Fibroblast of peridontal ligament (primary cell): ENCODE data around the gene ETV2.
A peak's percentile ranks its signal among the peaks of the same experiment; 100 is the strongest.
"Not testable (repeated sequence)": the region's sequence is repeated elsewhere in the genome, so short reads cannot be mapped to it uniquely, and the experiment has no call there.

Source experiments
- DNase-seq: peaks from one replicate; pipeline ENCODE4 v3.0.0-alpha.2; 2010; ENCODE audit errors: extremely low read depth

ETV2 gene

GRCh38 chr19:35628565-35629331 is 12.8 kb upstream of the ETV2 start, which contains the start of gene RBM42:
TSS of gene RBM42 (plus strand) at chr19:35629036. CDS start at chr19:35629154, 118 bp downstream.
- peak; percentile 99 for DNase-seq

- no peak for DNase-seq
Measured at GRCh38 chr19:35629332-35629633, 12.3 kb upstream of the ETV2 start.

GRCh38 chr19:35633727-35634440 is 7.7 kb upstream of the ETV2 start:
- no peak for DNase-seq

- DNase-seq = no peak
Measured at GRCh38 chr19:35636651-35637050, 4.9 kb upstream of the ETV2 start.

GRCh38 chr19:35637165-35637564 is 4.4 kb upstream of the ETV2 start:
- DNase-seq = no peak

- no peak for DNase-seq
Measured at GRCh38 chr19:35639321-35639639, 2.3 kb upstream of the ETV2 start.

GRCh38 chr19:35639863-35640262 is 1.7 kb upstream of the ETV2 start:
- DNase-seq = no peak

GRCh38 chr19:35642312-35642711 is 767 bp downstream of the ETV2 start:
- no peak for DNase-seq

- DNase-seq = no peak
Measured at GRCh38 chr19:35642798-35643254, 1.3 kb downstream of the ETV2 start.

- peak; percentile 56 for DNase-seq
Measured at GRCh38 chr19:35643255-35644205, 2.0 kb downstream of the ETV2 start.

- peak; percentile 79 for DNase-seq
Measured at GRCh38 chr19:35644206-35644986, 2.9 kb downstream of the ETV2 start.

GRCh38 chr19:35644987-35645679 is 3.6 kb downstream of the ETV2 start:
- DNase-seq = peak; percentile 38

- DNase-seq = no peak
Measured at GRCh38 chr19:35645680-35646511, 4.4 kb downstream of the ETV2 start.

GRCh38 chr19:35648017-35648961 is 6.7 kb downstream of the ETV2 start, which contains the start of gene COX6B1:
TSS of gene COX6B1 (plus strand) at chr19:35648323. CDS start at chr19:35651244, 2,921 bp downstream.
- DNase-seq = peak; percentile 96

- DNase-seq = no peak
Measured at GRCh38 chr19:35650581-35650980, 9.0 kb downstream of the ETV2 start.

GRCh38 chr19:35654828-35655227 is 13.3 kb downstream of the ETV2 start:
- DNase-seq = not testable (repeated sequence)

GRCh38 chr19:35655600-35655999 is 14.1 kb downstream of the ETV2 start:
- no peak for DNase-seq

GRCh38 chr19:35656700-35657099 is 15.2 kb downstream of the ETV2 start:
- DNase-seq = no peak
